ENCODE measurements around the gene EPC1.

GRCh38 chr10:32341596-32341995, 5.4 kb downstream of the EPC1 start:
- TF ChIP-seq CTCF (IDR thresholded peaks at IDR 0.05) (no peak), POLR2A (IDR thresholded peaks at IDR 0.05) (no peak)
